Left renal pelvis (tissue), 4 donors: ENCODE measurements around the gene FGF22. TPM values are rescaled to one million over a fixed set of nuclear protein-coding genes. Genes with fewer than 3 reads are reported as not detected.
"Not testable (repeated sequence)": the region's sequence is repeated elsewhere in the genome, so short reads cannot be mapped to it uniquely, and the experiment has no call there.

Experiments
- DNase-seq, 4 donors: peaks; one replicate each; pipeline ENCODE4 v3.0.0-alpha.2; 2013; ENCODE audit warnings: low read depth in 4 of 4, low spot score in 3 of 4
- polyA plus RNA-seq, 4 donors: library from polyadenylated mRNA; unstranded; fragments of 120-200 nt; gene quantifications; one replicate each; pipeline ENCODE4 v1.2.1, GENCODE V29; 2013; ENCODE audit not compliant: insufficient read length in 4 of 4

Gene FGF22
- polyA plus RNA-seq: under 1 TPM; 0.11 to 0.55 (median 0.34) TPM

GRCh38 chr19:639253-640160 is at the start of gene FGF22:
Gene FGF22, plus strand, starts transcription at chr19:639879. Its CDS starts 47 bp downstream, at chr19:639926.
- DNase-seq: peak in 3 of 4 donors; percentile 67 to 79 (median 71)

GRCh38 chr19:590396-590745 is 49.3 kb upstream of the FGF22 start:
- DNase-seq: no peak

DNA sequence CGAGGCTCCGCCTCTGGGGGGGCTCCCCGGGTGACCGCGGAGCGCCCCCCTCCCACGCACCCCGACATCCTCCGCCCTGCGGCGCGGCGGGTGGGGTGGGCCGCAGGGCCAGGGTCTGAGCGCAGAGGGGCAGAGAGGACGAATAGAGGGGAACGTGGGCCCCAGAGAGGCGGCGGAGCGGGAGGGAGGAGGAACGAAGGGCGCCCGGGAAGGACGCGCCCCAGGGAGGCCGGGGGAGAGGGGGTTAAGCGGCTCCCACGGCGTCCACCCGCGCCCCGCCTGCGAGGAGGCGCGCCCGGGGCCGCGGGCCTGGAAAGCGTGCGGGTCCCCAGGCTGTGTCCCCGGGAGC is 49.0 kb upstream of the FGF22 start:
- no peak for DNase-seq

GRCh38 chr19:591099-591958 is 48.4 kb upstream of the FGF22 start:
- no peak for DNase-seq

DNA sequence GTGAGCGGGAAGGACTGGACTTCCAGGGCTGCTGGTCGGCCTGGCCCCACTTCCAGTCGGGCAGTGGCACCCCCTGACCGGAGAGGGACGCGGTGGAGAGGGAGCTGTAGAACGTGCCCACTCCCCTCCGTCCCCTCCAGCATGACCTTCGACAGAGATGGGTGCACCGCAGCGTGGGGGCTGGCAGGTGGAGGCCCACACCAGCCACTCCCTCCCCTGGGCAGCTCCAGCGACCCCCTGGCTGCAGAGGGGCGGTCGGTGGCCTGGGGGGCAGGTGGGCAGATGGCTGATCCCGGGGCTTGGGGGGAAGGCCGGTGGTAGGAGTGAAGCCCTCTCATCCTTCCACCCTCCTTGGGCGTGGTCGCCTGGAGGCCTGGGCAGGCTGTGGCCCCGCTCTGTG is 47.6 kb upstream of the FGF22 start:
- no peak for DNase-seq

- no peak for DNase-seq
Observed at GRCh38 chr19:593055-593454, 46.6 kb upstream of the FGF22 start.

- no peak for DNase-seq
Observed at GRCh38 chr19:593505-593904, 46.2 kb upstream of the FGF22 start.

DNA sequence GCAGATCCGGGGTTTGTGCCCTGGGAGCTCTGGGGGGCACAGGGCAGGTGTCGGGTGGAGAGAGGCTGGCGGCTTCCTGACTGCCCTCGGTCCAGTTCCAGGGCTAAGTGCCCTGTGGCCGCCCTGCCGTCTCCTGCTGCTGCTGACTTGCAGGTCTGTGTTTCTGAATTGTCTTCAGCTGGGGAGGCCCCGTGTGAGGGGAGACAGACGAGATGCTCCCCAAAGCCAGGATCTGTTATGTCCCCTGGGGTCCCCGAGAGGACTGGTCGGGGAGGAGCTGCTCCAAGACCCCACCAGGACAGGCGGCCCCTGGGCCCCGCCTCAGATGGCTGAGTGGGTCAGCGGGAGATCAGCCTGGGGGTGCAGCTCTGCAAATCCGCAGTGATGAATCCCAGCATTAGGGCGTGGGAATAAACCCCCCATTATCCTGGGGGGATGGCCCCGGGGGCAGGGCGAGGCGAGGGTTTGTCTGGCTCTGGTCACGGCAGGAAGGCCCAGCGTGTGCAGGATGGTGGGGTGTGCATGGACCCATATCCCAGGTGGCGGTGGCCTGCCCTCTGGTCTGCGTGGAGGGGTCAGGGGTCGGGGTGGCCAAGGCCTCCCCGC is 45.3 kb upstream of the FGF22 start:
- no peak for DNase-seq

DNA sequence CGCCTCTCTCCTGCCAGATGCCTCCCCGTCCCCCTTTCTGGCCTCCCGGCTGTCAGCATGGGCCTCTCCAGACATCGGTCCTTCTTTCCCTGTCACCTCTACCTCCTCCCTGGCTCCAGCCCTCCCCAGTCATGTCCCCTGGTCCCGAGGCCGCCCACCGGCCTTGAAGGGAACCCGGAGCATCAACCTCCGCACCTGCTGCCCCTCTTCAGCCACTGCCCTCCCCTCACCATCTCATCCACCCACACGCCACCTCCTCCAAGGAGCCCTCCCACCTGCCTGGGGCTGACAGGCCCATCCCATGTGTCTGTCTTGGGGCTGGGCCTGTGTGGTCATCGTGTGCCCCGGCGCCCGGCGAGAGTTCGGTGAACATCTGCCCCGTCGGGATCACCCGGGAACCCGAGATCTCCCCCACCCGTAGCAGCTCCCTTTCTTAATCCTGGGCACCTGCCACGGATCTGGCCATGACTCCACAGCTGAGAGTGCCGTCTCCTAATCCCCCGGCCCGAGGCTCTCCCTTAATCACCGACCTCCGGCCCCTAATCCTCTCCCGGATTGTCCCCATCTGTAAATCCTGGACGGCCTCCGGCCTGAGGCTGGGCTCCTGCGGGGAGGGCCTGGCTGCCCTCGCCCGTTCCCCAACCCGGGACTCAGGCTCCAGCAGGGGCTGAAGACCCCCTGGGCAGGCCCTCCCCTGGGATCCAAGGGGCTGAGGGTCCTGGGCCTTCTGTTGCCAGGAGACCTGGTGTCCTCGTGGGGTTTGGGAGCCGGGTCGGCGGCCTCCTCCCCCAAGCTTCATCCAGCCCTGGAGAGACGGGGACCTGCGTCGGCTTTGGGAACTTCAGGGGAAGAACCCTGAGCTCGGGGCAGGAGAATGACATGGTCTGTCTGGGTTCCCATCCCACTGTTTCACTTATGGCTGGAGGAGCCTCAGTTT is 44.1 kb upstream of the FGF22 start:
- no peak for DNase-seq

DNA sequence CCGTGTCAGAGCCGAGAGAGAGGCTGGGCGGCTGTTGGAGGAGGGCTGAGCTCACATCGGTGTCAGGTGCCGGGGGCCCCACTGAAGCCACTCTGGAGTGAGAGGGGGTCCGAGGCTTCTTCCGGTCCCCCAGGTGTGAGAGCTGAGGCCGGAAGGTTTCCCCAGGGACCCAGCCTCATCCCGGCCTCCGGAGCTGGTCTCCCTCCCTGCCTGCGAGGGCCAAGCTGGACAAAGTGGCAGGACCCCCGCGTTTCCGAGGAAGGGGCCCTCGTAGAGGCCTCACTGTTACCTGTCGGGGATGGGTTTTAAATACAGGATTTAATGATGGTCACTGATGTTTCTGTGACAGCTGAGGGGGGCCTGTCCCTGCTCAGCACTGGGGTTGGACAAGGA is 43.4 kb upstream of the FGF22 start:
- DNase-seq: no peak

GRCh38 chr19:597406-598315 is 42.0 kb upstream of the FGF22 start:
- DNase-seq: no peak

DNA sequence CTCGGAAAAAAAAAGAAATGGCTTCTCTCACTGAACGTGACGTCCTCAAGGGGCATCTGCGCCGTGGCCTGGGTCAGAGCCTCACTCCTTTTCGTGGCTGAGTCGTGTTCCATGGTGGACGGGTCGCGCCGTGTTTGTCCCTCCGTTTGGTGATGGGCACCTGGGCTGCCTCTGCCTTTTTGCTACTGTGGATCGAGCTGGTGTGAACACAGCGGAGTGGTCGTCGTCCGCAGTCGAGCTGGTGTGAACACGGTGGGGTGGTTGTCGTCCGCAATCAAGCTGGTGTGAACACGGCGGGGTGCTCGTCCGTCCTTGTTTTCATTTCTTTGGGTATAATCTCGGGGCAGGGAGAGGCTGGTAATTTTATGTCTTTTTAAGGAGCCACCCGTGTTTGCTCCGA is 38.4 kb upstream of the FGF22 start:
- DNase-seq: no peak

- no peak for DNase-seq
Observed at GRCh38 chr19:601790-602189, 37.9 kb upstream of the FGF22 start.

DNA sequence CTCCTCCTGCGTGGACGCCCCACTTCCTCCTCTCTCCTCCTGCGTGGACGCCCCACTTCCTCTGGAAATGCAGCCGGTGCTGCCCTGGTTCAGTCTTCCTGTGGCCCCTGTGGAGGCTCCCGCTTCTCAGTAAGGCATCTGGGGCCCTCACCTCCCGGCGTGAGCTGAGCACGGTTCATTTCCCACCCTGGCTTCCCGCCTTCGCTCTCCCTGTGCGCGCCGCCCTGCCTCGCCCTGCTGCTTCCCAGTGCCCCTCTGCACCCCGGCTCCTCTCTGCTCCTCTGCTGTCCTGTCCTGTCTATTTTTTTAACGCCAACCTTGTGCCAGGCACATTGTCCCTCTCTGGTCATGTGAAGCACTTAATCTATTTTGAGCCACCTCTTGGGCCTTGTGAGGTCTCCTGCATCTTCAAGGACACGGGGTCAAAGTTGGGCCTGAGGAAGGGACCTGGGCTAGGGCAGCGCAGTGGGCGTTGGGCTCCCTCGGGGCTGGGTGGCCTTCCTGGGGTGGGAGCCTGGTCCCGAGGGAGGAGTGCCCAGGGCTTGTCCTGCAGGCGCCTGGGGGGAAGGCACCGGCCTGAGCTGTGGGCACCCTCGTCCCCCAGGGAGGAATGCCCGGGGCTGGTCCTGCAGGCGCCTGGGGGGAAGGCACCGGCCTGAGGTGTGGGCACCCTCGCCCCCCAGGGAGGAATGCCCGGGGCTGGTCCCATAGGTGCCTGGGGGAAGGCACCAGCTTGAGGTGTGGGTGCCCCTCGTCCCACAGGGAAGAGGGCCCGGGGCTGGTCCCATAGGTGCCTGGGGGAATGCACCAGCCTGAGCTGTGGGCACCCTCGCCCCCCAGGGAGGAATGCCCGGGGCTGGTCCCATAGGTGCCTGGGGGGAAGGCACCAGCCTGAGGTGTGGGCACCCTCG is 37.0 kb upstream of the FGF22 start:
- no peak for DNase-seq

GRCh38 chr19:603302-603639 is 36.4 kb upstream of the FGF22 start:
- DNase-seq: not testable (repeated sequence)

- not testable (repeated sequence) for DNase-seq
Observed at GRCh38 chr19:603779-604178, 35.9 kb upstream of the FGF22 start.

- DNase-seq: no peak
Observed at GRCh38 chr19:604355-604754, 35.3 kb upstream of the FGF22 start.
